ENCODE results near the gene COLGALT1.

Gene COLGALT1

GRCh38 chr19:17610384-17610783 is 54.9 kb downstream of the COLGALT1 start:
- no peak overlapping the region for H3K27ac ChIP-seq (ENCODE audit: extremely low read depth, low read depth, low read length)
- POLR2A ChIA-PET: interaction anchor here (0.7 kb wide), 1 partner anchor 8 kb away, joined by 3 read pairs; no protein-coding TSS in a partner anchor
- H3K36me3 ChIP-seq (ENCODE audit: control insufficient read depth in 2 of 2, insufficient read depth in 1 of 2, low read length in 2 of 2): no peaks in the 10 kb centered on the region
- H3K9me3 ChIP-seq (ENCODE audit: control insufficient read depth, insufficient read depth, low read depth, low read length): no peaks in the 10 kb centered on the region
- no peak overlapping the region for H3K4me3 ChIP-seq (ENCODE audit: low read depth, low read length)
- H3K4me1 ChIP-seq (ENCODE audit: control insufficient read depth, insufficient read depth, low read length): no peaks in the 10 kb centered on the region
- CTCF ChIA-PET: interaction anchor here (0.6 to 2.2 kb wide), 5 partner anchors 12 to 249 kb away, joined by 3 to 9 read pairs (median 3); no protein-coding TSS in a partner anchor
- TF ChIP-seq ZNF274 (IDR thresholded peaks at IDR 0.05; ENCODE audit: low read length) (no peak), ZNF274 (tag by site-specific recombination; IDR thresholded peaks at IDR 0.05; ENCODE audit: borderline replicate concordance) (no peak), ZNF510 (tag by site-specific recombination; IDR thresholded peaks at IDR 0.05; ENCODE audit: insufficient replicate concordance) (no peak), ZNF558 (tag by site-specific recombination; IDR thresholded peaks at IDR 0.05) (no peak), KLF10 (tag by site-specific recombination; IDR thresholded peaks at IDR 0.05) (no peak), ZXDB (tag by site-specific recombination; IDR thresholded peaks at IDR 0.05) (no peak), ZNF768 (tag by site-specific recombination; IDR thresholded peaks at IDR 0.05) (no peak), ZIC2 (tag by site-specific recombination; IDR thresholded peaks at IDR 0.05) (no peak), ZNF10 (tag by site-specific recombination; IDR thresholded peaks at IDR 0.05) (no peak), SALL2 (tag by site-specific recombination; IDR thresholded peaks at IDR 0.05; ENCODE audit: borderline replicate concordance) (no peak), ZNF645 (tag by site-specific recombination; IDR thresholded peaks at IDR 0.05) (no peak), ZNF23 (tag by site-specific recombination; IDR thresholded peaks at IDR 0.05; ENCODE audit: borderline replicate concordance) (no peak), ZNF585B (tag by site-specific recombination; IDR thresholded peaks at IDR 0.05) (no peak), ZNF350 (tag by site-specific recombination; IDR thresholded peaks at IDR 0.05) (no peak), HOXD13 (CRISPR knock-in tag; IDR thresholded peaks at IDR 0.05; ENCODE audit: borderline replicate concordance) (no peak)
- TF ChIP-seq, protein P1, sequence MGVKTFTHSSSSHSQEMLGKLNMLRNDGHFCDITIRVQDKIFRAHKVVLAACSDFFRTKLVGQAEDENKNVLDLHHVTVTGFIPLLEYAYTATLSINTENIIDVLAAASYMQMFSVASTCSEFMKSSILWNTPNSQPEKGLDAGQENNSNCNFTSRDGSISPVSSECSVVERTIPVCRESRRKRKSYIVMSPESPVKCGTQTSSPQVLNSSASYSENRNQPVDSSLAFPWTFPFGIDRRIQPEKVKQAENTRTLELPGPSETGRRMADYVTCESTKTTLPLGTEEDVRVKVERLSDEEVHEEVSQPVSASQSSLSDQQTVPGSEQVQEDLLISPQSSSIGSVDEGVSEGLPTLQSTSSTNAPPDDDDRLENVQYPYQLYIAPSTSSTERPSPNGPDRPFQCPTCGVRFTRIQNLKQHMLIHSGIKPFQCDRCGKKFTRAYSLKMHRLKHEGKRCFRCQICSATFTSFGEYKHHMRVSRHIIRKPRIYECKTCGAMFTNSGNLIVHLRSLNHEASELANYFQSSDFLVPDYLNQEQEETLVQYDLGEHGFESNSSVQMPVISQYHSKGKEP (tag by site-specific recombination; IDR thresholded peaks at IDR 0.05): no peak

DNA sequence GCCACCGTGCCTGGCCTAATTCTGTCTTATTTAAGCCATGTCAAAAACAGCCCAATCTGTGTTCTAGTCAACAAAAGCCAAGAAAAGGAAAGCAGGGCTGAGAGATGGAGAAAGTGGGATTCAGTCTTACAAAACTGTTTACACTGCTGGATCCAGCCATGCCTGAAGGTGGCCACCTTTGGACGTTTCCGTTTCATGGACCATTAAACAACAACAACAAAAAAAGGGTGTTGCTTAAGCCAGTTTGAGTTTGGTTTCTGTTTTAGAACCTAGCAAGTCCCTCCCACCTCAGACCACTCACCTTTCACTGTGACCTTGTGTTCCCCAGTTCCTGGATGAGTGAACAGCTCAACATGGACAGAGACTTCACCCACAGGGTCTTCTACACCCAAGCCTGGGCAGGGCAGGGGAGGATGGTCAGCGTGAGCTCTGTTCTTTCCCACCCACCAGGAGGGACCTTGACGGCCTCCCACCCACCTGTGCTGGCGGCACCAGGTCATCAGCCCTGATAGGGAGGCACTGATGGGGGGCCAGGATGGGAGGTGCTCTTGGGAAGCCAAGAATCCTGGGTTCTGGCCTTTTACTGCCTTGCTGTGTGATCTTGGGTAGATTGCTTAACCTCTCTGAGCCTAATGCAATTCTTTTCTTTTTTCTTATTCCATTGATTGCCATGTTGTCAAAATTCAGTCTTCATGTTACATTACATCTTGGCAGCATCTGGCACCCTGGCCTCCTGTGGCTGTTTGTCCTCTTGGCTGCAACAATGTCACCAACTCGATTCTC is 56.2 kb downstream of the COLGALT1 start:
- H3K4me3 ChIP-seq (ENCODE audit: low read depth, low read length): no peak overlapping the region
- no peaks in the 10 kb centered on the region for H3K9me3 ChIP-seq (ENCODE audit: control insufficient read depth, insufficient read depth, low read depth, low read length)
- TF ChIP-seq ZNF580 (tag by site-specific recombination; IDR thresholded peaks at IDR 0.05) (0 out of 2 replicates have a peak, but pooled peaks have one; percentile 15), TRIM28 (IDR thresholded peaks at IDR 0.05; ENCODE audit: borderline replicate concordance, low read length) (no peak), ZNF555 (tag by site-specific recombination; conservative IDR thresholded peaks at IDR 0.05) (no peak), ZNF280D (tag by site-specific recombination; IDR thresholded peaks at IDR 0.05) (no peak), MZF1 (tag by site-specific recombination; IDR thresholded peaks at IDR 0.05; ENCODE audit: borderline replicate concordance) (no peak), ZNF426 (tag by site-specific recombination; IDR thresholded peaks at IDR 0.05) (no peak), ZNF768 (tag by site-specific recombination; IDR thresholded peaks at IDR 0.05) (peak; percentile 91), ZNF16 (tag by site-specific recombination; IDR thresholded peaks at IDR 0.05; ENCODE audit: low read depth) (no peak)
- no peaks in the 10 kb centered on the region for H3K4me1 ChIP-seq (ENCODE audit: control insufficient read depth, insufficient read depth, low read length)
- ChIA-PET POLR2A (no interaction called here), CTCF (no interaction called here)
- no peaks in the 10 kb centered on the region for H3K36me3 ChIP-seq (ENCODE audit: control insufficient read depth in 2 of 2, insufficient read depth in 1 of 2, low read length in 2 of 2)
- H3K27ac ChIP-seq (ENCODE audit: extremely low read depth, low read depth, low read length): no peak overlapping the region
